ENCODE measurements around the gene OXGR1. TPM values are rescaled to one million over a fixed set of nuclear protein-coding genes. Genes with fewer than 3 reads are reported as not detected.
"Not testable (repeated sequence)": the region's sequence is repeated elsewhere in the genome, so short reads cannot be mapped to it uniquely, and the experiment has no call there.

OXGR1 gene
- total RNA-seq, 2 experiments from 2014 or later, result not detected

GRCh38 chr13:97000295-97000925 lies 6.1 kb upstream of the OXGR1 start:
- Mint-ChIP-seq H3K27ac (no peak overlapping the region), H3K4me1 (no peaks in the 10 kb centered on the region), H3K36me3 (ENCODE audit: low read depth) (no peaks in the 10 kb centered on the region), H3K9me3 (no peaks in the 10 kb centered on the region), H3K27me3 (peaks cover 29% of the 10 kb centered on the region), H3K4me3 (no peak overlapping the region)
- no peak for DNase-seq
- ChIA-PET CTCF (interaction anchor here (1.0 to 1.1 kb wide), 2 partner anchors 18 to 110 kb away, joined by 3 to 5 read pairs; no protein-coding TSS in a partner anchor), POLR2A (no interaction called here)

- DNase-seq, result no peak
- H3K27ac Mint-ChIP-seq, result no peak overlapping the region
- POLR2A ChIA-PET, result interaction anchor here (0.6 kb wide), 1 partner anchor 25 kb away, joined by 3 read pairs; no protein-coding TSS in a partner anchor
- H3K4me1 Mint-ChIP-seq, result no peaks in the 10 kb centered on the region
- CTCF ChIA-PET, result no interaction called here
- H3K9me3 Mint-ChIP-seq, result no peaks in the 10 kb centered on the region
- H3K36me3 Mint-ChIP-seq (ENCODE audit: low read depth), result no peaks in the 10 kb centered on the region
- peaks cover 38% of the 10 kb centered on the region for H3K27me3 Mint-ChIP-seq
- H3K4me3 Mint-ChIP-seq, result no peak overlapping the region
Measured at GRCh38 chr13:96999091-96999490, 4.8 kb upstream of the OXGR1 start.

GRCh38 chr13:96998051-96998450 lies 3.8 kb upstream of the OXGR1 start:
- DNase-seq, result no peak
- H3K4me1 Mint-ChIP-seq, result no peaks in the 10 kb centered on the region
- ChIA-PET POLR2A (no interaction called here), CTCF (no interaction called here)
- no peaks in the 10 kb centered on the region for H3K9me3 Mint-ChIP-seq
- no peaks in the 10 kb centered on the region for H3K36me3 Mint-ChIP-seq (ENCODE audit: low read depth)
- H3K27me3 Mint-ChIP-seq, result peaks cover 47% of the 10 kb centered on the region
- H3K27ac Mint-ChIP-seq, result no peak overlapping the region
- no peak overlapping the region for H3K4me3 Mint-ChIP-seq

GRCh38 chr13:96996886-96997285 lies 2.6 kb upstream of the OXGR1 start:
- Mint-ChIP-seq H3K36me3 (ENCODE audit: low read depth) (no peaks in the 10 kb centered on the region), H3K9me3 (no peaks in the 10 kb centered on the region), H3K27me3 (peaks cover 45% of the 10 kb centered on the region), H3K4me3 (no peak overlapping the region), H3K4me1 (no peaks in the 10 kb centered on the region), H3K27ac (no peak overlapping the region)
- no peak for DNase-seq
- POLR2A ChIA-PET, result no interaction called here
- CTCF ChIA-PET, result no interaction called here

DNA sequence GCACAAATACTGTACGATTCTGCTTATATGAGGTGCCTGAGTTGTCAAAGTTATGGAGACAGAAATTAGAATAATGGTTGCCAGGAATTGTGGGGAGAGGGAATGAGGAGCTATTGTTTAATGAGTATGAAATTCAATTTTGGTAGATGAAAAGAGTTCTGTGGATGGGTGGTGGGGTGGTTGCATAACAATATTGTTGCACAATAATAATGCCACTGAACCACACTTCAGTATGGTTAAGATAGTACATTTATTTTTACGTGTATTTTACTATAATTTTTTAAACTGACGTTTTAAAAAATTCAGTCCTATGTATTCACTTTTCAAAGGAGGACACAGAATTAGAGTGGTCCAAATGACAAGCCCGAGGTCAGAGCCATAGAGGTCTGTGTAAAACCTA lies 1.8 kb upstream of the OXGR1 start:
- Mint-ChIP-seq H3K27me3 (peaks cover 40% of the 10 kb centered on the region), H3K9me3 (no peaks in the 10 kb centered on the region), H3K27ac (no peak overlapping the region), H3K4me3 (no peak overlapping the region), H3K36me3 (ENCODE audit: low read depth) (no peaks in the 10 kb centered on the region), H3K4me1 (no peaks in the 10 kb centered on the region)
- no peak for DNase-seq
- ChIA-PET POLR2A (no interaction called here), CTCF (interaction anchor here (1.6 kb wide), 1 partner anchor 22 kb away, joined by 3 read pairs; no protein-coding TSS in a partner anchor)

- Mint-ChIP-seq H3K9me3 (no peaks in the 10 kb centered on the region), H3K4me1 (no peaks in the 10 kb centered on the region), H3K27ac (no peak overlapping the region), H3K4me3 (no peak overlapping the region), H3K27me3 (peaks cover 34% of the 10 kb centered on the region), H3K36me3 (ENCODE audit: low read depth) (no peaks in the 10 kb centered on the region)
- ChIA-PET CTCF (interaction anchor here (1.6 kb wide), 1 partner anchor 24 kb away, joined by 3 read pairs; no protein-coding TSS in a partner anchor), POLR2A (no interaction called here)
- no peak for DNase-seq
Measured at GRCh38 chr13:96994858-96995243, 575 bp upstream of the OXGR1 start.

- CTCF ChIA-PET, result no interaction called here
- Mint-ChIP-seq H3K4me1 (no peaks in the 10 kb centered on the region), H3K27ac (no peak overlapping the region), H3K36me3 (ENCODE audit: low read depth) (no peaks in the 10 kb centered on the region), H3K27me3 (peaks cover 34% of the 10 kb centered on the region), H3K9me3 (no peaks in the 10 kb centered on the region), H3K4me3 (no peak overlapping the region)
- POLR2A ChIA-PET, result no interaction called here
- DNase-seq, result no peak
Measured at GRCh38 chr13:96993634-96994016, 651 bp downstream of the OXGR1 start.

DNA sequence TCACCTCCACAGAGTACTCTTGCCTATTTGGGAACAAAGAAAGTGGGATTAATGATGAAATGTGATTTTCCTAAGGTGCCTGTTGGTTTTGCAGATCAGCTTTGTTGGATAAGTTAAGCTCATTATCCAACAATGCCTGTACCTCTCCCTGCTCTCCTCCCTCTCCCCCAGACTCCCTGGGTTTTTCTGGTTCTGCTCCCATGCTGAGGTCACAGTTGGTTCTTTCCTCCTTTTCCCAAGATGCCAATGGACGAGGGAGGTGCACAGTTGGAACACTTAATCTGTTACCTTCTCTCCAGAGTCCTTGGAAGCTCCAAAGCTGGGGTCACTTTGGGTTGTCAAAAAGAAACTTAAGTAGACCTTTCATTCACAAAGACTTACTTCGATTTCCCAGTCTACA lies 1.6 kb downstream of the OXGR1 start:
- CTCF ChIA-PET, result no interaction called here
- H3K36me3 Mint-ChIP-seq (ENCODE audit: low read depth), result no peaks in the 10 kb centered on the region
- no peak for DNase-seq
- POLR2A ChIA-PET, result no interaction called here
- no peaks in the 10 kb centered on the region for H3K9me3 Mint-ChIP-seq
- H3K4me3 Mint-ChIP-seq, result no peak overlapping the region
- no peaks in the 10 kb centered on the region for H3K4me1 Mint-ChIP-seq
- no peak overlapping the region for H3K27ac Mint-ChIP-seq
- H3K27me3 Mint-ChIP-seq, result peaks cover 34% of the 10 kb centered on the region

DNA sequence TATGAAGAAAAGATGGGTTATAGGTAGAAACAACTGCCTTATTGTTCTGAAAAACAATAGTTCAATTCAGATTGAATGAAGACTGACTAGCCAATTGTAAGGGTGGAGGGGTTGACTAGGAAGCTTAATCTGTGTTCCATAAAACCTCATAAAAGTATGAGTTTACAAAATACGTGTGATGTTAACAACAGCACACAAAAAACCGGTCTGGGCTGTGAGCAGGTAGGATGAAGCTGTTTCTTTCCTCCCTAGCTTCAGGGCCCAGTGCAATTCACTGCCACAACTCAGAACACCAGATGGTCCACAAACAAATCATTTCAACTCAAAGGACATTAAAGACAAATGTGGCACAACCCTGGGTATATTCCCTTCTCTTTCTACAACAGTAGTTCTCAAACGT lies 3.2 kb downstream of the OXGR1 start:
- ChIA-PET POLR2A (no interaction called here), CTCF (interaction anchor here (0.6 kb wide), 1 partner anchor 370 kb away, joined by 7 read pairs; no protein-coding TSS in a partner anchor)
- H3K27me3 Mint-ChIP-seq, result peaks cover 28% of the 10 kb centered on the region
- no peaks in the 10 kb centered on the region for H3K36me3 Mint-ChIP-seq (ENCODE audit: low read depth)
- no peak for DNase-seq
- H3K4me3 Mint-ChIP-seq, result no peak overlapping the region
- no peaks in the 10 kb centered on the region for H3K9me3 Mint-ChIP-seq
- H3K27ac Mint-ChIP-seq, result no peak overlapping the region
- no peaks in the 10 kb centered on the region for H3K4me1 Mint-ChIP-seq

GRCh38 chr13:96988441-96988840 lies 5.8 kb downstream of the OXGR1 start:
- ChIA-PET POLR2A (no interaction called here), CTCF (no interaction called here)
- Mint-ChIP-seq H3K36me3 (ENCODE audit: low read depth) (no peaks in the 10 kb centered on the region), H3K9me3 (no peaks in the 10 kb centered on the region), H3K4me1 (no peaks in the 10 kb centered on the region), H3K4me3 (no peak overlapping the region), H3K27me3 (peaks cover 9% of the 10 kb centered on the region), H3K27ac (no peak overlapping the region)
- no peak for DNase-seq

DNA sequence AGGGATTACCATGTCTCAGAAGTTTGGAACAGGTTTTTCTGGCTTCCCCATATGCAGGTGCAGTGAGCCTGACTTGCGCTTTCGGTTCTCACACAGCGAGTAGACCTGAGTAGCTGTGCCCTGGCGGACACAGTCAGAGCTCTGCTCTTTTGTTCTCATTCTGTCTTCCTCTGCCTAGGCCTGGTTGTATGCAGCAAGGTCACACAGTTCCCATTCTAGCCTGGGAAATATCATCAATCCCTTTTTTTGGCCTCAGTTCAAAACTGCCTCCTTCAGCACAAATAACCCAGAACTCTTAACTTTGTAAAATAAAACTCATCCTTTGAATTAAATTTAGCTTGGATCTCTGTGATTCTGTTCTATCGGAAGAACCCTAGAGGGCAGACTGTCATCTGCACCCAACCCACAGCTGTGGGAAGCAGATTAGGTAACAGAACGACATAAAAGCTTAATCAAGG lies 10.2 kb downstream of the OXGR1 start:
- POLR2A ChIA-PET, result no interaction called here
- no peak for DNase-seq

GRCh38 chr13:96982672-96983071 lies 11.6 kb downstream of the OXGR1 start:
- CTCF ChIA-PET, result no interaction called here

More for the DNA sequence above, 10.2 kb downstream of the OXGR1 start:
- no peaks in the 10 kb centered on the region for H3K27me3 Mint-ChIP-seq
- H3K4me3 Mint-ChIP-seq, result no peak overlapping the region
- H3K27ac Mint-ChIP-seq, result no peak overlapping the region
- H3K4me1 Mint-ChIP-seq, result no peaks in the 10 kb centered on the region
- H3K36me3 Mint-ChIP-seq (ENCODE audit: low read depth), result no peaks in the 10 kb centered on the region
- CTCF ChIA-PET, result no interaction called here
- H3K9me3 Mint-ChIP-seq, result no peaks in the 10 kb centered on the region

GRCh38 chr13:96979861-96980260 lies 14.4 kb downstream of the OXGR1 start:
- H3K4me3 Mint-ChIP-seq; H3K27ac Mint-ChIP-seq; H3K4me1 Mint-ChIP-seq; H3K9me3 Mint-ChIP-seq; DNase-seq; POLR2A ChIA-PET; H3K36me3 Mint-ChIP-seq (ENCODE audit: low read depth); H3K27me3 Mint-ChIP-seq; CTCF ChIA-PET: not testable (repeated sequence)

More at GRCh38 chr13:96982672-96983071, 11.6 kb downstream of the OXGR1 start:
- POLR2A ChIA-PET, result no interaction called here
- H3K27ac Mint-ChIP-seq, result no peak overlapping the region
- no peaks in the 10 kb centered on the region for H3K36me3 Mint-ChIP-seq (ENCODE audit: low read depth)
- H3K9me3 Mint-ChIP-seq, result no peaks in the 10 kb centered on the region
- DNase-seq, result no peak
- H3K4me3 Mint-ChIP-seq, result no peak overlapping the region
- no peaks in the 10 kb centered on the region for H3K27me3 Mint-ChIP-seq
- H3K4me1 Mint-ChIP-seq, result no peaks in the 10 kb centered on the region

DNA sequence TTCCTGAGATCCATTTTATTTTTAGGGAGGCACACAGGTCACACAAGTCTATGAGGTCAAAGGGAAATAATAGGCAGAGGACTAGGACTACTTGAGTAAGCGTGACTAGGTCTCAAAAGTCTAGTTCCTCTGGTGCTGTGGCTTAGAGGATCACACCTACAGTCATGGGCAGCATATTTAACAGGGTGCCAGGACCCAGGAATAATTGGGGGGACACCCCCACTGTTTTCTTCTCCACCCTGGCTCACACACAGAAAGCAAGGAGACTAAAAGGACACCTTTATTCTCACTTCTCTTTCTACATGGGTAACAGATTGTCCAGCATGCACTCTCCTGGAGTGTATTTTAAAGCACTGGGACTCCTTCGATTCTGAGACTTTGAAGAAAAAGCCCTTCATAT lies 26.2 kb downstream of the OXGR1 start:
- ChIA-PET CTCF (no interaction called here), POLR2A (no interaction called here)
- no peaks in the 10 kb centered on the region for H3K4me1 Mint-ChIP-seq
- DNase-seq, result no peak
- no peaks in the 10 kb centered on the region for H3K36me3 Mint-ChIP-seq (ENCODE audit: low read depth)
- no peak overlapping the region for H3K27ac Mint-ChIP-seq
- no peak overlapping the region for H3K4me3 Mint-ChIP-seq
- H3K27me3 Mint-ChIP-seq, result no peaks in the 10 kb centered on the region
- peaks cover 21% of the 10 kb centered on the region for H3K9me3 Mint-ChIP-seq

Measured in activated CD4-positive, alpha-beta memory T cell treated with anti-CD3 and anti-CD28 coated beads, Interleukin-2, amount 10 ng/mL, durations not matched to agents 7 days and 5 days (primary cell).